NCI-H345 treated with DMSO at 0.1 percent for 48 hours (cell line): Measurements from ENCODE around the gene PRLR.
"Not testable (repeated sequence)": the region's sequence is repeated elsewhere in the genome, so short reads cannot be mapped to it uniquely, and the experiment has no call there.

ENCODE experiments used
- DNase-seq: peaks from one replicate; lab custom pipeline; 2025; ENCODE audit not compliant: unreplicated experiment; lab: John Stamatoyannopoulos, UW

The PRLR gene

DNA sequence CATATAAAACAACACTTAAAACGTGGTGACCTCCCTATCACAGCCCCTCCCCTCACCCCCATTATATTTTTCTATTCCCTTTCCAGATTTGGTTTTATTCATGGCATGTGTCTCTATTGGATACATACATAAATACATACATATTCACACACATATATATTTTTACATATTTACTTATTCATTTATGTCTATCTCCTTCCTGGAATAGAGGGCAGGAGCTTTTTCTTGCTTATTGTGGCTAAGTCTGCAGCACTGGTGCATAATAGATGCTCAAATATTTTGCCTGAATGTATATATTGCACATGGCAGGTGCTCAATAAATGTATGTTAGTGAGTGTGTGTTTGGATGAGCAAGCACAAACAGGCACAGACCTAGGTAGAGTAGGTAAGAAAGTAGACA, 185.0 kb downstream of the PRLR start:
- DNase-seq: no peak

DNA sequence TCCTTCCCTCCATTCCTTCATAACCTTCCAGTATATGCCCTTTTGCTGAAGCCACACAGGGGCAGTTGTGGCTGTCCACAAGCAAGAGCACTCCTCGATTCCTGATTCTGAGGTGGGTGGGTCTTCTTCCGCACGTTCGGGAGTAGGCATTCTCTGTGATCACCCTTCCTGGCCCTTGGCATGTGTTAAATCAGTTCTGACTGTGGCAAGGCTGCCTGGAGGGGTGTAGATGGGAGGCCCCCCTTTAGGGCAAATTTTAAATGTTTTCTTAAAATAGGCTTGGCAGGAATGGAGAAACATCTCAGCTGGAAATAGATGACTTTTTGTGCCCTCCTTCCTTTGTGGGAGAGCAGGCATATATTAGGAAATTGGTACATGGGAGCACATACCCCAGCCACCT, 185.6 kb downstream of the PRLR start:
- DNase-seq: no peak

DNA sequence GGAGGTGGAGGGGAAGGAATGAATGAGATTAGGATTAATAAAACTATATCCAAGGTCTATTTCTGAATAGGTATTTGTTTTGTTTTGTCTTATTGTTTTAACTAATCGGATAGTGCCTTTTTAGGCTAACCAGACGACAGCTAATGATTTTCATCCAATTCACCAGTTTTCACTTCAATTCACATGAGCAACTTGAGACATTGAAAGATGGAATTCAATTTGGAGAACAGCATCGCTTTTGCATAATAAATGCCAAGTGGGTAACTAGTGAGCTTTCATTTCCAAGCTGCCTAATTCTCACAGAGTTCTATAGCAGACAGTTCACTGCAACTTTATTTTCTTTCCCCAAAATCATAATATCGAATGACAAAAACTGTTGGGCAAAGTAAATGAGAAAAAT, 187.5 kb downstream of the PRLR start:
- no peak for DNase-seq

DNA sequence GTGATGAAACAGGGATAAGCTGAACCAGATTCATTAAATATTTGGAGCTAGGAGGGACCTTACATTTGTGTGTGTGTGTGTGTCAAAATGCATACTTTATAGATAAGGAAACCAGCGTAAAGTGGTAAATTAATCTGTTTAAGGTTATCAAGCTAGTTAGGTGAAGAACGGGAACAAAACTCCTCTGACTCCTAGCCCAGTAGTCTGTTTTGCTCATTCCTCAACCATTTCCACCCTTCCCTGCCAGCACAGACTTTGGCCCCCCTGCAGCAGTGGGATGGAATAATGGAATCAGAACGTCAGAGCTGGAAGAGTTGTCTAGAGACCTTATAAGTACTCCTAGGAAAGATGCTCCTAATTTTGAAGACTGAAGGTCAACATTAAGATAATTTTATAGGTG, 189.0 kb downstream of the PRLR start:
- no peak for DNase-seq

DNA sequence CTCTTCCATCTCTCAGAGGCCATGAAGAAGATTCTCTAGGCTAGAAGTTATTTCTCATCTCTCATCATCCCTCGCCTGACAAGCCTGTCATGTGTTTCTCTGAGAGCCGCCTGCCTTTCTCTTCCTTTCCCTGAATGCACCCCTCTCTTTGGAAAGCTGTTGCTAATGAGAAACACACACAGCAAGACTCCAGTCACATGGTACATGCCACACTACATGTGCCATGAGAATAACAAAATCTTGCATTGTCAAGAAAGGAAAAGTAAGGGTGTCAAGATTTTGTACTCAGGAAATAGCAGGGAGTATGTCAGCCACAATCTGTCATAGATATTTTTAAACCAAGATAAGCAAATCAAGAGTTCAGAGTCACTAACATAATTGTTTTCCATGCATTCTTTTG, 191.4 kb downstream of the PRLR start:
- DNase-seq: no peak

DNA sequence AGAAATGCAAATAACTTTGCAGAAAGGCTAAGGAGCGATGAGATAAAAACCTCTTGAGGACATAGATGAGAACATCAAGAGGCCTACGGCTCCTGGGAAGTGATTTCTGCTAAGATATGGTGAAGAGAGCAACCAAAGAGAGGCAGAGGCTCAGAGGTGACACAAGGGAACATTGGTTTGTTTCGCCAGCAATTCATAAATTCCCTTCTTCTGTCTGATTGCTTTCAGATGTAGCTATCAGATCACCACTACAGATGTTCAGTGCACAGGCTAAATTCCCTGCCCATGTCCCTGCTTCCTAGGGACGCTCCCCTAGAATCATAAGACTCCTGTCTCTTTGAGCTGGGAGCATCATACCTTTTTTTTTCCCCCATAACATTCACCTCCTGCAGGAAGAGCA, 193.8 kb downstream of the PRLR start:
- no peak for DNase-seq

DNA sequence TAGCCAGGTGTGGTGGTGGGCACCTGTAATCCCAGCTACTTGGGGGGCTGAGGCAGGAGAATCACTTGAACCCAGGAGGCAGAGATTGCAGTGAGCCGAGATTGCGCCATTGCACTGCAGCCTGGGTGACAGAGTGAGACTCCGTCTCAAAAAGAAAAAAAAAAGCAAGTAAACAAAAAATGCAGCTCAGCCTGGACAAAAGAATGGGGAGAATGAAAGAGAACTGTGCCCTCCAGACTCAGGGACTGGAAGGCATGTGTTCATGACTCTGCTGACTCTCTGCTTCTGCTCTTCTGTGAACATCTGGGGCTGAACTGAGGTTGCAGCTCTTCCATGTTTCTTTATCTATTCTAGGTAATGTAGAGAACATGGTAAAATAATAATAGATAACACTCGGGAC, 194.4 kb downstream of the PRLR start:
- DNase-seq: not testable (repeated sequence)

DNA sequence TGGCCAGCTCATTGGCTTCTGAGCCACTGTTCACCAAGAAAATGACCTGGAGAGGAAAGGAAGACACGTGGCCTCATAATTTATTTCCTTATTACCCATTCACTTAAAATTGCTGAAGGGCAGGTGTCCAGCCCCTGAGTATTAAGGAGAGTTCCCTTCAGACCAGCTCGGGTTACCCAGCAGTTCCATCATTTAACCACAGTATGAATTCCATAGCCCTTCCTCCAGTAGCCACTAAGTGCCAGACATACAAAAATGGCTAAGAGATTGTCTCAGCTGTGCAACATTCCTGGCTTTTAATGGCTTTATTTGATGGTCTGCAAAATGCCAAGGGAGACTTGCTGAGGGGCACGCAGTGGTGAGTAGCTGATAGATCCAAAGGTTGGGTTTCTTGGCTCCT, 195.0 kb downstream of the PRLR start:
- DNase-seq: no peak

DNA sequence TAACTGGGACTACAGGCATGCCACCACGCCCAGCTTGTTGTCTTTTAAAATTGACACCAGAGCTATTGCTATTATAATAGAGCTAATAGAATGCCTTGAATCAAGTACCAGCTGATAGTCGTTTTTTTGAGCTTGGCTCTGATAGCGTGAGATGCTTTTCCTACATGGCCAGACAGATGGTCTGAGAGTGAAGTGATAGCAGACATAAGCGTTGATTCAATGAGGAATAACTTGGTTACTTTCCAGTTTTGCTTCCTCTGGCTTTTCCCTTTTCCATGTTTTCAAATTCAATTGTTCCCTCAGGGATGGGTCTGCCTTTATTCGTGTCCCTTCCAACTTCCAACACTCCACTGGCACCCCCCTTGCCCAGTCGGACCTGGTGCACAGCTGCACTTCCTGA, 197.9 kb downstream of the PRLR start:
- no peak for DNase-seq

DNA sequence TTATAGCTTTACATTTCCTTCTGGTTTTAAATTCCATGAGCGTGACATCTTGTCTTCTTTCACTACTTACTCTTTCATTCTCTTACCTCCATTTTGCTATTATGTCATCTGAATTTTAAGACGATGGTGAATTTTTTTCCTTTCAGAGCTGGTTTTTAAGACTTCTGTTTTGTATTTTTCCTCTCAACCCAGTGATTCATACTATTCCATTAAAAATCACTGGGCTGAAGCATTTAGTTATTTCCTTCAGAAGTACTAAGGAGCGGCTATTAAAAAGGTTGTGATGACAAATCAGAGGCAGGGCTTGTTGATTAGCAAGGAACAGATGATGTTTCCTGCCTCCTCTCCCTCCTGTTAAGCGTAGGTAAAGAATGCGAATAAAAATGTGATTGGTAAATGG, 199.0 kb downstream of the PRLR start:
- no peak for DNase-seq

DNA sequence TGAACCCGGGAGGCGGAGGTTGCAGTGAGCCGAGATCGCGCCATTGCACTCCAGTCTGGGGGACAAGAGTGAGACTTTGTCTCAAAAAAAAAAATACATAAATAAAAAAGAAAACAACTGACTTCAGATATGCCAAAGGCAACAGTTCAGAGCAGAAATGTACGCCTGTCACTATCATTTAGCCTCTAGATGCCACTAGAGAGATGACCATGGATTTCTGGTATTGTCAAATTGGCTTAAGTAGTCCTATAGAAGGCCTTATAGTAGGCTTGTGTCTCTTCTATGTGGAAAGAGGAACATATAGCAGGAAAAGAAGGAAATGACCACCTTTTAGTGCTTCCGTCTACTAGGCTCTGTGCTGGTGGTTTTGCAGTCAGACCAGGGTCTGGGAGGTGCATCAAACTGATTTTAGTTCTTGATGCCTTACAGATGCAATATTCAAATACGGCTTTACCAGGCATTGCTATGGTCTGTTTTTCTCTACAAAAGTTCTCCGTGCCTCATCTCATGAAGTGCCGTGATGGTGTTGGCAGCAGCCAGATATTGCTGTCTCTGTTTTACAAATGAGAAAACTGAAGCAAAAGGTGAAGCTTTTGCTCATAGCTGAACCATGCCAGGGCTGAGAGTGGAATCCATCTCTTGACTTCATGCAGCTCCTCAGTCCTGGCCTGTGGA, 199.7 kb downstream of the PRLR start:
- DNase-seq: no peak

DNA sequence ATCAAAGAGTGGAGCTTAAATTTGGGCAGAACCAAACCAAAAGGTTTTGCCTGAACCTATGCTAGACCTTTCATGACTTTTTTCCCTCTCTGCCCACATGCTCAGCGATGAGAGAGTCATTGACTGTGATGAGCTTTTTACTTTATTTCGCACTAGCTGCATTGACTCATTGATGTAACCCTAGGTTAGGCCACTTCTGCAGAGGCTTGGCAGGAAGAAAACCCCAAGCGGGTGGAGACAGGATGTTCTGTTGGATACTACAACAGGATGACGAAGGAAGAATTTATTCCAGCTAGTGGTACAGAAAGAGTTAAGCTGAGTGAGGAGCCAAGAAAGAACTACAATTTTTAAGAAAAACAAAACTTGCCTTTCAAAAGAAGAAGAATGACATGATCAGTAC, 201.0 kb downstream of the PRLR start:
- DNase-seq: no peak

DNA sequence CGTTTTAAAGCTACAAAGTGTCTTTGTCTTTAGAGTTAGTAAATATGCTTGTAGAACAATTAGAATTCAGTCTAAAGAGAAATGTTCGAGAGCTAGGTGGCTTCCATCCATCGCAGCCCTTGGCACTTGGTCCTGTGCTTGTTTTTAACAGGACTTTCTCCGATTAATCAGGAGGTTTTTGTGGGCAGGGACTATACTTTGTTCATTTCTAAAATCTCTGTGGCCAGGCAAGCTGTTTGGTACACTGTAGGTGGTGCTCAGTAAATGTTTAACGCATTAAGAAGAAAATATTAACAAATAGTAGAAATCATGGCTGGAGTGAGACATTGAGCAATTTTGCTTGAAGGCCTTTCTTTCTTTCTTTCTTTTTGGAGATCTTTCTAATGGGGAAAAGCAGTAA, 203.3 kb downstream of the PRLR start:
- DNase-seq: no peak

DNA sequence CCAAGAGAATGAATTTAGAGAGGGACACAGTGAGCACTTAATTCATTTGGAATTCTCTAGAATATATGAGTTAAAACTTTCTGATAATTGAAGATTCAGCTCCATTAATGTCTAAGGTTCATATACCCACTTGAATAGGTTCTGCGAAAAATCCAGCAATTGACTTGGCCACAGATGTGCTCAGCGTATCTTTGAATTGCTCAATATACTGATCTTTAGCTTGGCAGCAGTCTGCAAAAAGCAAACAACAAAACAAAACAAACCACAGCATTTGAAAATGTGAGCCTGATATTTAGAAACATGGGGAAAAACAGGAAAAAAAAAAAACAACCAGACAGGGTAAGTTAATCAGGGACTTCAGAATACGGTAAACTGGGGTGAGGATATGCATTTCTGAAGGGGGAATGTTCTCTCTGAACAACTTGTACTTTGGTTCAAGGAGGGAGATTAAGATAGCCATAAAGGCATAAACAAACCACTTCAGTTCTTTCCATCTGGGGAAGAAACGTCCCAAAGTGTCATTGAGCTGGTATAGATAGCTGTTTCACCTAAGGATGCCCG, 203.9 kb downstream of the PRLR start:
- no peak for DNase-seq

DNA sequence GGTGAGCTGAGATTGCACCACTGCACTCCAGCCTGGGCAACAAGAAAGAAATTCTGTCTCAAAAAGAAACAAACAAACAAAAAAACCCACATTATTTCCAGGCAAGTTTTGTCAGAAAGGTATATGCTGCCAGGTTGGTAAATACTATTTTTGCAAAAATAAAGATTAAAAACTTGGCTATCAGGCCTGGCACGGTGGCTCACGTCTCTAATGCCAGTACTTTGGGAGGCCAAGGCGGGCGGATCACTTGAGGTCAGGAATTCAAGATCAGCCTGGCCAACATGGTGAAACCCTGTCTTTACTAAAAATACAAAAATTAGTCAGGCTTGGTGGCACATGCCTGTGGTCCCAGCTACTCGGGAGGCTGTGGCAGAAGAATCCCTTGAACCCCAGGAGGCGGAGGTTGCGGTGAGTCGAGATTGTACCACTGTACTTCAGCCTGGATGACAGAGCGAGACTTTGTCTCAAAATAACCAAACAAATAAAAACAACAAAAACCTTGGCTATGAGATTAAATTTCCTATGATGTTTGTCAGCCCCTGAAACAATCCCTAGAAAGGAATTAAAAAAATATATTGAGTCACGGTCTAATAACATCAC, 205.3 kb downstream of the PRLR start:
- no peak for DNase-seq

DNA sequence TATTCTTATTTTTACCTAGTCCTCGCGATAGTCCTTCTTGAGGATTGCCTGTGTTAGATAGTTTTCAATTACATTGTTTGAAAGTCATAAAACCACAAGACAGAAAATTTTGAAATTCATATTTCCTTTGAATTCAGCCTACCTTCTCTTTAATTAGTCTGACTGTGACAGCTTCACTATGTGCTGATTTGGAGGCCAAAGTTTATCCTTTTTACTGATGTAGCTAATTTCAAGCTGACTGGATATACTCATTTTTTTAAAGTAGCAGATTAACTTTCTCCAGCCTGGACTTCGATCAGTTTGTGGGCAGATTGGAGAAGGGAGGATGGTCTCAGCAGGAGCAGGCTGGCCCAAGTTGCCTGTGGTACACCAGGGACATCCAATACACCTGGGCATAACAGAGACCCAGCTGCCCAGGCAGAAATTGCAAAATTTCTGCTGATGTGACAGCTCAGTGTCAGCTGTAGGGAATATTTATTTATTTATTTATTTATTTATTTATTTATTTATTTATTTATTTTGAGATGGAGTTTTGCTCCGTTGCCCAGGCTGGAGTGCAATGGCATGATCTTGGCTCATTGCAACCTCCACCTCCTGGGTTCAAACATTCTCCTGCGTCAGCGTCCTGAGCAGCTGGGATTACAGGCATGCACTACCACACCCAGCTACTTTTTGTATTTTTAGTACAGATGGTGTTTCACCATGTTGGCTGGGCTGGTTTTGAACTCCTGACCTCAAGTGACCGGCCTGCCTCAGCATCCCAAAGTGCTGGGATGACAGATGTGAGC, 206.7 kb downstream of the PRLR start:
- DNase-seq: no peak

DNA sequence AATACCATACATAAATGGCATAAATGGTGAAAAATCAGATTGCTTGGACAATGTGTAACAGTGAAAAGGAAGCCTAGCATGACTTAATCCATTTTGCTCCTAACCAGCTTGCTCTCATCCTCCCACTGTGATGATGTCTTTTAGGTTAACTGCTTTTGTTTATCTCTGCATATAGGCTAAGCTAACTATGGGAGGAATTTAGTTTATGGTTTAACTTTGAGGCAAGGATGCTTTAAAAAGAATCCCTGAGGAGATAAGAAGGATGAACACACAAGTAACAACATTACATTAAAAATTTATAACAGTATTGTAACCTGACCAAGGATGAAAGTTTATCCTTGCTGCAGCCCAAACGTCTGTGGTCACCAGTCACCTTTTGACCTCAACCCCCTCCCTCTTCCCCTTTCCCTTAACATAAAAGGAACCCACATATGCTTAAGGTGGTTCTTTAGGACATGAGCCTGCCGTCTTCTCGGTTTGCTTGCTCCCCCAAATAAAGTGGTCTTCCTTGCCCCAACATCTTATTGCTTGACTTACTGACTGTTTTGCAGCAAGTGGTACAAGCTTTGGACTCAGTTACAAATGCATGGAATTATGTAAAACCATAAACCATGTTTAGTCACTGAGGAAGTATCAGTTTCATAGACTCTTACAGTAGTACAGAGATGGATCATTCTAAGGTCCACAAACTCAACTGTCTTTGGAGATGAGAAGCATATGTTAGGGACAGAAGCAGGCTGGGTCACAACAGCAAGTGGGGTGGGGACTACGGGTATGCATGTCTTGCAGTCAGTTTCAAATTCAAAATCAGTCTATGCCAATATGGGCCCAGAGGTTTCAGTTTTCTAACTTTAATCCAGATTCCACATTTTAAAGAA, 213.9 kb downstream of the PRLR start:
- no peak for DNase-seq

DNA sequence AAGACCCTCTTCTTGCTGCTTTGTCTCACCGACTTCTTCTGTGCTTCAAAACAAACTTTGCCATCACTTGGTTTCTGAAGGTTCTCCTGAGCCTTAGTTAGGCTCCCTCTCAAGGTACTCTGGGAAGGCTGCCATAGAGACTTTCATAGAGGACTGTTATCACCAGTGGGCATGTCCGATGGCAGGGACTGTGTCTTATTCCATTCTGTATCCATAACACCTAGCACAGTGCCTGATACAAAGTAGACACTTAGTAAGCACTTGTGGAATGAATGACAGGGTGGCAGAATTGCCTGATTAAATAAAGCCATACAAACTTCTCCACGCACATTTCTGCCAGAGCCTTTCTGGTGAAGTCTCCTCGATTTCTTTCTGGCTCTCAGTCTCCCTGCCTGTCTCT, 215.2 kb downstream of the PRLR start:
- DNase-seq: no peak

DNA sequence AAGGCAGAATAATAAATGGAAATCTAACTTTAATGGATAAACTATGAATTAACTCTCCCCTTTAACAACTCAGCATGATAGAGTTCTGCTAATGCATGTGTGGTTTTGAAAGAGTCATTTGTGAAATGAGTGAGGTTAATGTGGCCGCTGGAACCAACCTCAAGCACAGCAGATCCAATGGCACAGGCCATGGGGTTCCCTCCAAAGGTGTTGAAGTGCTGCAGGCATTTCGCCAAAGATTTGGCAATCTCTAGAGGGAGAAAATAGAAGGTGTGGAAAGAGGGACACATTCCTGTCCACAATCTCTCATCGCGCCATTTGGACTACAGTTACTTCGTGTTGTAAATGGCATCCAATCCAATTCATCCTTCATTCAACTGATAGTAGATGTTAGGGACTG, 217.5 kb downstream of the PRLR start:
- no peak for DNase-seq

DNA sequence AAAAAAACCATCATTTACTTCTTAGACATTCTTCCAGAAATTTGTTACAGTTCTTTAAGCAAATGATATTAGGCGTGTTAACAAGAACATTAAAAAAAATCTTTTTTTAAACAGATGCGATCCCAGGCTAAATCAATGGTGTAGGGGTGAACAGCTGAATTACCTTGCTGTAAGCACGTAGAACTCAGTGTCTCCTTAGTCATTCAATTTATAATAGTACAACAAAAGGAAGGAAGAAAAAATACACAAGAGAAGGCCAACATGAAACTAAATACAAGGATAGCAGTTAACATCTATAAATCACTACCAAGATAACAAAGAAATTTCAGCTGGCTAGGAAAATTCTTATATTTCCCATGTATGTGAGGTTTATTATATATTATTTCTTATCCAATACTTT, 217.9 kb downstream of the PRLR start:
- DNase-seq: no peak

DNA sequence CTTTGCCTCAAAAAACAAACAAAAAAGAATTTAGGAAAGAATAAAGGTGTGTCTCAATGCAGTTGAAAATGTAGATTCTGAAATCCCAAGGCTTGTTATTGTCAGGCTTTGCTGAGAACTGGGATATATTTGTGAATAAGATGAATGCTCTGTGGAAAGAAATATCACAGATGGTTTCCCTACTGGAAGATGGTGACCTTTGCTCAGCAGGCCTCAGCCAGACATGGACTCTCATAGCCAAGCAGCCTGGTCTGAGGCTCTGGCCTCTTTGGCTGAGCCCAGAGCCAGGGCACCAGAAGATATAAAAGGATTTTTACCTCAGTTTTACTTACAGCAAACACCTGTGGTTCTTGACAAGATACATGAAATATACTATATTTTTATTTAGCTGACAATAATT, 219.6 kb downstream of the PRLR start:
- no peak for DNase-seq
